IMR-90 (cell line): Measurements from ENCODE around the gene KAT6B. TPM values are rescaled to one million over a fixed set of nuclear protein-coding genes. Genes with fewer than 3 reads are reported as not detected.

Source experiments
- ATAC-seq: fragments of 200-7000 bp; cut with Tn5 transposase; 2 replicates; pipeline ENCODE4 v1.9.1; 2020; ENCODE audit warnings: low read depth, mild to moderate bottlenecking, moderate library complexity
- BruUV-seq: library from RNA; stranded (reverse); fragments of 400-500 nt; replicated peaks from 2 replicates; lab custom pipeline; 2021; lab: Mats Ljungman, UMichigan
- CTCF ChIA-PET: fragments of 300-600 bp; formaldehyde crosslinking; extraction: SDS; loops from one replicate; lab custom pipeline; 2021; ENCODE audit warnings: antibody characterized with exemption; lab: Yijun Ruan, JAX
- POLR2A ChIA-PET: fragments of 300-600 bp; sonication (Branson Sonifier 250); formaldehyde crosslinking; loops from one replicate; lab custom pipeline; 2022; ENCODE audit warnings: antibody characterized with exemption; ENCODE audit not compliant: unreplicated experiment; lab: Charles Lee
- DNase-seq: peaks from one replicate; pipeline ENCODE4 v3.0.0; 2013
- H2AFZ ChIP-seq: replicated peaks from 2 replicates; pipeline ENCODE3; 2013; ENCODE audit warnings: low read length, mild to moderate bottlenecking; ENCODE audit not compliant: poor library complexity
- H2AK5ac ChIP-seq: 2 replicates; pipeline ENCODE4 v1.6.1; 2013; ENCODE audit warnings: low read depth, low read length, inconsistent platforms
- H2AK9ac ChIP-seq: replicated peaks from 2 replicates; pipeline ENCODE3; 2013; ENCODE audit warnings: mild to moderate bottlenecking, low read depth, low read length, moderate library complexity; ENCODE audit not compliant: poor library complexity
- H2BK120ac ChIP-seq: 2 replicates; pipeline ENCODE4 v1.6.1; 2013; ENCODE audit warnings: low read depth, low read length, inconsistent platforms
- H2BK15ac ChIP-seq: 3 replicates; pipeline ENCODE4 v1.6.1; 2013; ENCODE audit warnings: low read depth, low read length, inconsistent platforms
- H2BK20ac ChIP-seq: 2 replicates; pipeline ENCODE4 v1.6.1; 2013; ENCODE audit warnings: low read depth, mild to moderate bottlenecking, inconsistent platforms, low read length, moderate library complexity
- H2BK5ac ChIP-seq: 2 replicates; pipeline ENCODE4 v1.6.1; 2013; ENCODE audit warnings: mild to moderate bottlenecking, low read depth, low read length, inconsistent platforms; ENCODE audit not compliant: poor library complexity, severe bottlenecking
- H3K14ac ChIP-seq: replicated peaks from 2 replicates; pipeline ENCODE4 v1.6.1; 2013; ENCODE audit warnings: low read depth, low read length, inconsistent platforms
- H3K18ac ChIP-seq: 2 replicates; pipeline ENCODE4 v1.6.1; 2013; ENCODE audit warnings: low read depth, low read length, control low read depth
- H3K23ac ChIP-seq: 2 replicates; pipeline ENCODE4 v1.6.1; 2013; ENCODE audit warnings: low read depth, low read length, inconsistent platforms
- H3K27ac ChIP-seq: 2 replicates; pipeline ENCODE4 v1.5.1; 2013; ENCODE audit warnings: mild to moderate bottlenecking, control low read depth, low read length; ENCODE audit not compliant: insufficient read depth
- H3K27me3 ChIP-seq: 2 replicates; pipeline ENCODE4 v1.6.1; 2013; ENCODE audit warnings: low read length; ENCODE audit not compliant: control insufficient read depth, insufficient read depth
- H3K36me3 ChIP-seq: 2 replicates; pipeline ENCODE4 v1.6.1; 2013; ENCODE audit warnings: low read length, mixed read lengths; ENCODE audit not compliant: control insufficient read depth, insufficient read depth
- H3K4ac ChIP-seq: 2 replicates; pipeline ENCODE4 v1.6.1; 2013; ENCODE audit warnings: low read depth, low read length, inconsistent platforms
- H3K4me1 ChIP-seq: 2 replicates; pipeline ENCODE4 v1.6.1; 2013; ENCODE audit warnings: low read length, mixed read lengths; ENCODE audit not compliant: control insufficient read depth, insufficient read depth
- H3K4me2 ChIP-seq: 2 replicates; pipeline ENCODE4 v1.6.1; 2013; ENCODE audit warnings: low read depth, mild to moderate bottlenecking, control low read depth, low read length, moderate library complexity
- H3K4me3 ChIP-seq: 2 replicates; pipeline ENCODE4 v1.5.1; 2013; ENCODE audit warnings: low read depth, mild to moderate bottlenecking, control low read depth, low read length, moderate library complexity; ENCODE audit not compliant: insufficient read depth
- H3K56ac ChIP-seq: 2 replicates; pipeline ENCODE4 v1.6.1; 2013; ENCODE audit warnings: low read length, inconsistent platforms; ENCODE audit not compliant: insufficient read depth; ENCODE audit errors: extremely low read depth
- H3K79me1 ChIP-seq, 2 experiments: 2 replicates each; pipeline ENCODE4 v1.6.1; 2013; ENCODE audit warnings: low read length in 2 of 2, inconsistent platforms in 1 of 2, low read depth in 1 of 2
- H3K9ac ChIP-seq: 2 replicates; pipeline ENCODE4 v1.6.1; 2013; ENCODE audit warnings: low read depth, low read length, control low read depth
- H3K9me1 ChIP-seq: 2 replicates; pipeline ENCODE4 v1.6.1; 2013; ENCODE audit warnings: low read length, inconsistent platforms; ENCODE audit not compliant: insufficient read depth
- H3K9me3 ChIP-seq: 2 replicates; pipeline ENCODE4 v1.6.1; 2013; ENCODE audit warnings: low read length; ENCODE audit not compliant: control insufficient read depth, insufficient read depth
- H4K20me1 ChIP-seq: 2 replicates; pipeline ENCODE4 v1.6.1; 2013; ENCODE audit warnings: low read length, inconsistent platforms; ENCODE audit not compliant: insufficient read depth
- H4K5ac ChIP-seq: 2 replicates; pipeline ENCODE4 v1.6.1; 2013; ENCODE audit warnings: mild to moderate bottlenecking, low read depth, low read length, control low read depth
- H4K8ac ChIP-seq, 2 experiments: 2 replicates each; pipeline ENCODE4 v1.6.1; 2013; ENCODE audit warnings: low read depth in 2 of 2, low read length in 2 of 2, control low read depth in 1 of 2, inconsistent platforms in 1 of 2
- H4K91ac ChIP-seq: 2 replicates; pipeline ENCODE4 v1.6.1; 2013; ENCODE audit warnings: low read depth, low read length, inconsistent platforms; ENCODE audit not compliant: insufficient read depth
- BHLHE40 ChIP-seq: fragments of 150-350 bp; IDR thresholded peaks from 2 replicates; pipeline ENCODE4 v1.6.1; 2016; ENCODE audit warnings: mild to moderate bottlenecking, low read depth, low read length
- CEBPB ChIP-seq: IDR thresholded peaks from 2 replicates; pipeline ENCODE4 v1.6.1; 2012; ENCODE audit warnings: low read depth, low read length, improper control_type of control experiment
- CHD1 ChIP-seq: IDR thresholded peaks from 2 replicates; pipeline ENCODE4 v1.6.1; 2012; ENCODE audit warnings: low read depth, low read length, improper control_type of control experiment
- CTCF ChIP-seq: conservative IDR thresholded peaks from 2 replicates; pipeline ENCODE4 v1.5.1; 2012; ENCODE audit warnings: mild to moderate bottlenecking, low read depth, low read length, improper control_type of control experiment
- ELK1 ChIP-seq: fragments of 150-350 bp; IDR thresholded peaks from 2 replicates; pipeline ENCODE4 v1.6.1; 2016; ENCODE audit warnings: low read depth, mild to moderate bottlenecking, low read length, moderate library complexity, borderline replicate concordance
- FOS ChIP-seq: fragments of 150-350 bp; IDR thresholded peaks from 2 replicates; pipeline ENCODE4 v1.6.1; 2016; ENCODE audit warnings: low read depth, low read length
- MAFK ChIP-seq: IDR thresholded peaks from 2 replicates; pipeline ENCODE4 v1.6.1; 2012; ENCODE audit warnings: low read depth, low read length, improper control_type of control experiment
- MAZ ChIP-seq: IDR thresholded peaks from 2 replicates; pipeline ENCODE4 v1.6.1; 2012; ENCODE audit warnings: low read depth, mild to moderate bottlenecking, low read length, improper control_type of control experiment, moderate library complexity, borderline replicate concordance
- MXI1 ChIP-seq: IDR thresholded peaks from 2 replicates; pipeline ENCODE4 v1.6.1; 2012; ENCODE audit warnings: low read depth, mild to moderate bottlenecking, low read length, moderate library complexity, borderline replicate concordance
- NFE2L2 ChIP-seq: fragments of 150-350 bp; IDR thresholded peaks from 2 replicates; pipeline ENCODE4 v1.6.1; 2016; ENCODE audit warnings: low read depth, mild to moderate bottlenecking, low read length
- POLR2A ChIP-seq: IDR thresholded peaks from 2 replicates; pipeline ENCODE4 v1.6.1; 2012; ENCODE audit warnings: mild to moderate bottlenecking, low read depth, low read length
- RAD21 ChIP-seq: IDR thresholded peaks from 2 replicates; pipeline ENCODE4 v1.6.1; 2012; ENCODE audit warnings: low read length, improper control_type of control experiment
- RCOR1 ChIP-seq: IDR thresholded peaks from 2 replicates; pipeline ENCODE4 v1.6.1; 2012; ENCODE audit warnings: mild to moderate bottlenecking, low read length, improper control_type of control experiment; ENCODE audit not compliant: insufficient replicate concordance
- RFX5 ChIP-seq: IDR thresholded peaks from 2 replicates; pipeline ENCODE4 v1.8.0; 2012; ENCODE audit warnings: low read depth, mild to moderate bottlenecking, low read length, moderate library complexity
- SMC3 ChIP-seq: fragments of 150-350 bp; IDR thresholded peaks from 2 replicates; pipeline ENCODE4 v1.6.1; 2016; ENCODE audit warnings: low read depth, mild to moderate bottlenecking, antibody characterized with exemption, low read length, moderate library complexity
- USF2 ChIP-seq: fragments of 150-350 bp; IDR thresholded peaks from 2 replicates; pipeline ENCODE4 v1.6.1; 2017; ENCODE audit warnings: mild to moderate bottlenecking, antibody characterized with exemption, low read length, low read depth
- WGBS, 2 experiments: methylation state at CpG; one replicate each; pipeline versions ENCODE4 v1.1.5 to v1.1.7; 2013; ENCODE audit warnings: missing lambda C conversion rate in 2 of 2; ENCODE audit not compliant: insufficient read length in 1 of 2; ENCODE audit errors: extremely low coverage in 2 of 2; 5-methylcytosine and 5-hydroxymethylcytosine counted together
- dilution Hi-C: fragments of 300-500 bp; cut with HindIII; formaldehyde crosslinking; loops from one replicate; pipeline ENCODE4 v1.14.3; 2018; ENCODE audit warnings: low sequenced_read_pairs; ENCODE audit not compliant: unreplicated experiment
- in situ Hi-C: fragments of 300-500 bp; cut with MboI; formaldehyde crosslinking; loops from 3 replicates; pipeline ENCODE4 v1.14.3; 2019; ENCODE audit warnings: low sequenced_read_pairs, inconsistent platforms, mixed read lengths
- intact Hi-C: fragments of 100-400 bp; cut with micrococcal nuclease; formaldehyde crosslinking; loops from 2 replicates; pipeline ENCODE4 v1.10.0; 2022
- polyA plus RNA-seq, 3 experiments: library from polyadenylated mRNA; depleted of rRNA; stranded (reverse); fragments of >200 nt; gene quantifications; 2 replicates each; pipeline ENCODE4 v1.2.3, GENCODE V29; 2012; ENCODE audit warnings: low replicate concordance in 1 of 3
- total RNA-seq: library from RNA; depleted of rRNA; stranded (reverse); fragments of >200 nt; gene quantifications from 2 replicates; pipeline ENCODE4 v1.2.3, GENCODE V29; 2012

Gene KAT6B
- total and polyA plus RNA-seq, 2 of the 4 experiments (the other 2 are of a cell fraction) = 8.8 to 28.1 TPM

DNA sequence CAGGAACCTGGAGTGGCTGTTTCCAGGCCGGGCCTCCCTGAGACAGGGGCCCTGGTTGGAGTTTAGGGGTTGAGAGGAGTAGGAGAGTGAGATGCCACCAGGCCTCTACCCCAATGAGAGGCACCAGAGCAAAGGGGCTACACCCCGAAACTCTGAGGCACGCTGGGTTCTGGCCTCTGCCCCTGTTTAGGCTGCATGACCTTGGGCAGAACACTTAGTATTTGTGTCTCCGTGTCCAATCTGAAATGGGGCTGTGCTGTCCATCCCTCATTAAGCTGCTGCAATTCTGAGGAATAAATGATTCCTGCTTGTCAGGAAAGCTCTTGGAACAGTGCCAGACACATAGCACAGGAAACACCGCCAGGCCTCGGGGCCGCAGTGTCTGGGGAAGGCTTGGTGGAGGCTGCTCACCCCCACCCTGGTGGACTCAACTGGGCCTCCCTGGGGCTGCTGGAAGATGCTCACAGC lies 244.6 kb downstream of the KAT6B start:
- peak; percentile 4 for DNase-seq
- Histone ChIP-seq H3K23ac (no peak overlapping the region), H3K4me1 (no peaks in the 10 kb centered on the region), H4K8ac (no peak overlapping the region), H2BK20ac (no peak overlapping the region), H3K14ac (no peak overlapping the region), H3K79me1 (no peaks in the 10 kb centered on the region), H2AFZ (peak overlapping the region; percentile 56), H2AK5ac (no peak overlapping the region), H3K9me1 (no peaks in the 10 kb centered on the region), H4K5ac (no peak overlapping the region), H3K27ac (no peak overlapping the region), H3K18ac (no peak overlapping the region), H3K4me3 (no peak overlapping the region), H3K56ac (no peak overlapping the region), H3K4ac (no peak overlapping the region), H3K36me3 (no peaks in the 10 kb centered on the region), H3K27me3 (no peaks in the 10 kb centered on the region), H2BK120ac (no peak overlapping the region), H4K20me1 (no peaks in the 10 kb centered on the region), H2BK5ac (no peak overlapping the region), H2AK9ac (no peak overlapping the region), H4K91ac (no peak overlapping the region), H3K9ac (no peak overlapping the region), H3K4me2 (no peak overlapping the region), H2BK15ac (no peak overlapping the region), H3K9me3 (no peaks in the 10 kb centered on the region)
- POLR2A ChIA-PET = no interaction called here
- in situ Hi-C loops = no loop called here
- no peak for TF ChIP-seq BHLHE40
- TF ChIP-seq RAD21 = no peak
- TF ChIP-seq CHD1 = no peak
- TF ChIP-seq MAFK = no peak
- TF ChIP-seq MXI1 = no peak
- no peak for TF ChIP-seq CTCF
- no peak for TF ChIP-seq MAZ
- TF ChIP-seq SMC3 = no peak
- no peak for TF ChIP-seq RFX5
- no peak for TF ChIP-seq CEBPB
- TF ChIP-seq USF2 = no peak
- TF ChIP-seq POLR2A = no peak
- no peak for TF ChIP-seq FOS
- TF ChIP-seq NFE2L2 = no peak
- no peak for TF ChIP-seq RCOR1
- no peak for TF ChIP-seq ELK1
- no TSS peak for BruUV-seq
- dilution Hi-C loops = no loop called here
- intact Hi-C loops = no loop called here
- no peak for ATAC-seq
- CTCF ChIA-PET = no interaction called here
- WGBS, 2 experiments = no CpG with 5 or more reads among the region's 7 CpGs
